Stimulated activated CD4-positive, alpha-beta T cell treated with anti-CD3 and anti-CD28 coated beads, TNF-alpha, amount 100 ng/mL, for 48 hours (primary cell): Measurements from ENCODE around the gene CTIF.
"Not testable (repeated sequence)": the region's sequence is repeated elsewhere in the genome, so short reads cannot be mapped to it uniquely, and the experiment has no call there.

Experiments
- DNase-seq, 3 donors: peaks; one replicate each; pipeline ENCODE4 v3.0.0-alpha.2; 2020; ENCODE audit warnings: low read depth in 3 of 3

CTIF gene

GRCh38 chr18:48706731-48707130, 167.9 kb downstream of the CTIF start:
- no peak for DNase-seq

GRCh38 chr18:48707636-48708296, 168.9 kb downstream of the CTIF start:
- DNase-seq, result no peak

GRCh38 chr18:48708807-48709206, 170.0 kb downstream of the CTIF start:
- DNase-seq, result no peak

GRCh38 chr18:48709371-48710062, 170.7 kb downstream of the CTIF start:
- DNase-seq, result no peak

- DNase-seq, result no peak
Observed at GRCh38 chr18:48711651-48712486, 173.0 kb downstream of the CTIF start.

GRCh38 chr18:48713309-48713708, 174.5 kb downstream of the CTIF start:
- no peak for DNase-seq

GRCh38 chr18:48714873-48715272, 176.0 kb downstream of the CTIF start:
- DNase-seq, result no peak

- DNase-seq, result no peak
Observed at GRCh38 chr18:48715711-48716361, 177.0 kb downstream of the CTIF start.

- DNase-seq, result not testable (repeated sequence)
Observed at GRCh38 chr18:48717227-48717626, 178.4 kb downstream of the CTIF start.

GRCh38 chr18:48718251-48718959, 179.6 kb downstream of the CTIF start:
- DNase-seq, result no peak

GRCh38 chr18:48719388-48719787, 180.6 kb downstream of the CTIF start:
- no peak for DNase-seq

- no peak for DNase-seq
Observed at GRCh38 chr18:48719974-48720654, 181.3 kb downstream of the CTIF start.

GRCh38 chr18:48720655-48721025, 181.8 kb downstream of the CTIF start:
- DNase-seq, result no peak

- no peak for DNase-seq
Observed at GRCh38 chr18:48721312-48721711, 182.5 kb downstream of the CTIF start.

GRCh38 chr18:48723016-48723415, 184.2 kb downstream of the CTIF start:
- DNase-seq, result no peak

GRCh38 chr18:48723837-48724236, 185.0 kb downstream of the CTIF start:
- DNase-seq, result no peak

- DNase-seq, result no peak
Observed at GRCh38 chr18:48724442-48724841, 185.6 kb downstream of the CTIF start.

GRCh38 chr18:48724939-48725338, 186.1 kb downstream of the CTIF start:
- no peak for DNase-seq

GRCh38 chr18:48725562-48725961, 186.7 kb downstream of the CTIF start:
- no peak for DNase-seq

- DNase-seq, result no peak
Observed at GRCh38 chr18:48727681-48728080, 188.8 kb downstream of the CTIF start.
